CD4-positive, alpha-beta T cell treated with Interferon alpha-2 for 1 hour (primary cell): Measurements from ENCODE around the gene OR52L1.
A peak's percentile ranks its signal among the peaks of the same experiment; 100 is the strongest.
"Not testable (repeated sequence)": the region's sequence is repeated elsewhere in the genome, so short reads cannot be mapped to it uniquely, and the experiment has no call there.

Source experiments
- DNase-seq, 2 donors: peaks; one replicate each; pipeline ENCODE4 v3.0.0-alpha.2; 2020 to 2022

Gene OR52L1

DNA sequence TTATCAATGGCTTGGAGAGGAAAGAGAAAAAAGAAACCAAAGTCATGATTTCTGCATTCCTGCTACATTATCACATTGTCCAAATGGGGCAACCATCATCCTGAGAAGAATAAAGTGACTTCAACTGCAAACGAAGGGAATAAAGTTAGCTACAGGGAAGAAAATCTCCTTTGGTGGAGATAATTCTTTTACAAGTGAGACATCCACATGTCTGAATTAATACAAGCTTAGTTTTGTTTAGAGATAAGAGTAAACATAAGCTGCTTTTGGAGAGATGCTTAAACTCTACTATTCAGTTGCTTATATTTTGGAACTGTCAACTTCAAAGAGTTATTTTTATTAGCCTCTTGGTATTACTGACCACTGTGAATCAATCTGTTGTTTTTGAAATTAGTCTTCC is at the start of gene OR52L1:
TSS of gene OR52L1 (minus strand) at position 101 of the 400 bp plus-strand sequence. CDS start at position 46, 55 bp downstream.
- DNase-seq: no peak

GRCh38 chr11:6030708-6031405 is 44.1 kb upstream of the OR52L1 start, which contains the start of gene OR56A1:
Gene OR56A1, minus strand, starts transcription at chr11:6030758. Its CDS starts 3,066 bp downstream, at chr11:6027692.
- no peak for DNase-seq

DNA sequence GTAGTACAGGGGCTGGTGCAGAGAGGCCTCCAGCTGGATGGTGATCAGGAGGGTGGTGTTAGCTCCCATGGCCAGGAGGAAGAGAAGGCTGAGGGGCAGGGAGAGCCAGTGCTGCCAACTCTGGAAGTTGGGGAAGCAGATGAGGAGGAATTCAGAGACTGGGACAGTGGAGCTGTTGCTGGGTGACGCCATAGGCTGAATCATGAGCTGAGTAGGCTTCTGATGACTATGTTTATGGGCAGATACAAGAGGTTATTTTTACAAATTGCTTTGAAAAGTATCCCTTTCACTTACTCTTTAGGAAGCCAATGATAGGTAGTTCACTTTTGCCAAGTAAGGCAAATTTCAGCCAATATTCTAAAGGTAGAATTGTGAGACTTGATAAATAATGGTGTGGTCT is 40.7 kb upstream of the OR52L1 start:
- no peak for DNase-seq

DNA sequence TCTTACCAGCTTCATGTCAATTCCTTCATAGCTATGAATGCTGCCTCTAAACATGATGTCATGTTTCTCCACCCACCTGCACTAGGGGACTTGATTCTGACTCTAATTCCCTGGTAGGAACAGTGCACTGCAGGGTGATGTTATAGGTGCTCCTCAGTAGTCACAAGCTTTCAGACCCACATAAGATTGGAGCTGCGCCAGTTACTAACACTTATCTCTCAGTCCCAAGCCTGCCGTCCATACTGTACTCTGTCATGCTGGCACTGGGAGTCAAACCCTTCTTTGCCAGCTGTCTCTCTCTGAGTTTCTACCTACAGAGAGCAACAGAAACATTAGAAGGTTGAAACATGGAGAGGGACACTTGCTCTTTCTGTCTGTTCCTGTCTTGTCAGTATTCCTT is 38.3 kb upstream of the OR52L1 start:
- no peak for DNase-seq

DNA sequence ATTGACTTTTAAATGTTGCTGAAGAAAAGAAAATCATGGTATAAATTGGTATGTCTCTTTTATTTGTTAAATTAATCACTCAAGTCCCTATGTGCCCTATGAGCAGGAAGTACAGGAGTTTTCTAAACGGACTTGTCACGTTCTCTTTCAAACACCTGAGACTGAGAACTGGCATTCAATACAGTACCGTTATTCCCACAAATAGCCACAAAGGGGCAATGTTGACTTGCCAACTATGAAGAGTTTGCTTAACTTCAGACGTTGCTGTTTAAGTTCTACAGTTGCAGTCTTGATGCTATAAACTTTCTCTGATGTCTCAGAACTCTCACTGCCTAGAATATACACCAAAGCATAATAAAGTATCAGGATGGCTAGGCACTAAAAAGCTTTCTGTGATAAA is 36.2 kb upstream of the OR52L1 start:
- peak; percentile 9 to 49 for DNase-seq

DNA sequence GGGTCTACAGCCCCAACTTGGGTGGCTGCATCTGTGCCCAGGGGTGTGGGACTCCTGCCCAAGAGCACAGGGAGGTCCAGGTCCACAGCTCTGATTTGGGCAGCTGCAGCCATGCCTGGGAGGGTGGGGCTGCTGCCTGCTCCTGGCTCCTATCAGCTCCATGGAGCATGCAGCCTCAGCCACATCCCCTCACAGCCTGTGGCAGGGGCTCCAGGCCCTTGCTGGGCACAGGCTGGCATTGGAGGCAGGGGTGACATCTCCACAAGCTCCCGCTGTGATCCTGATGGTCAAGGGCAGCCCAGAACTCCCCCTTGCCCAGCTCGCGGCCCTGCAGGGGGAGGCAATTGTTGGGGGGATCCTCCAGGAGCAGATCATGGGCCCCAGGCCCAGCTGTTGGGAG is 26.3 kb upstream of the OR52L1 start:
- no peak for DNase-seq

- no peak for DNase-seq
These were observed 25.4 kb upstream of the OR52L1 start for GRCh38 chr11:6012035-6012668.

GRCh38 chr11:6006846-6007245 is 20.1 kb upstream of the OR52L1 start, which contains the start of gene OR56A4:
Gene OR56A4, minus strand, starts transcription at chr11:6006946. Its CDS starts 3,954 bp downstream, at chr11:6002992.
- no peak for DNase-seq

GRCh38 chr11:6006395-6006794 is 19.6 kb upstream of the OR52L1 start:
- DNase-seq: no peak

DNA sequence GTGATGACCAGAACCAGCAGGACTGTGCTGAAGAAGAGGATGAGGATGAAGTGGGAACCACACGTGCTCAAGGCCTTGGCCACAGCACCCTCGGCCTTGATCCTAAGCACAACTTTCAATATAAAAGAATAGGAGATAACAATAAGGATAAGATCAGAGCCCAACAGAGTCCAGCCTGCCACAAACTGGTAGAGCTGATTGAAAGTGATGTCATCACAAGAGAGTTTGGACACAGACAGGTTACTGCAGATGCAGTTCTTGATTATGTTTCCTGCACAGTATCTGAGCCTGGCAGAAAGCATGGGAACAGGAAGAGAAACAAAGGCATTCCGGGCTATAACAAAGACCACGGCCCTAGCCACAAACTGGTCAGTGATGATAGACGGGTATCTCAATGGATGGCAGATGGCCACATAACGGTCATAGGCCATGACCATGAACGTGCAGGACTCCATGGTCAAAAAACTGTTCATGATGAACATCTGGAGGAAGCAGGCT is 15.5 kb upstream of the OR52L1 start:
- no peak for DNase-seq

DNA sequence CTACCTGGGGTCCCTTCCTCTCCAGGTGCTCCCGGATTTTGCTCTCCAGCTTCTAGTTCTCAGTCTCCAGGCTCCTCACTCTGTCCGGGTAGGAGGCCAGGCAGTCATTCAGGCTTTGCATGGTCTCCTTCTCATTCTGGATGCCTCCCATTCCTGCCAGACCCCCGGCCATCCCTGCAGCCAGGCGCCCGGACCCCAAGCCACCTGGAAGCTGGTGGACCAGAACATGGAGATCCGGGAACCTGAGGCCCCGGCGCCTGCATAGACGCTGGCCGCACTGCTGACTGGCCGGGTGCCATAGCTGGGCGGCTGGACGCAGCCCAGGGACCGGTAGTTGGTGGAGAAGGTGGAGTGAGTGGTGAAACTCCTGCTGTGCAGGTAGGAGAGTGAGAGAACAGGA is 8.0 kb upstream of the OR52L1 start:
- no peak for DNase-seq

- peak in 1 of 2 donors; percentile 3 for DNase-seq
These were observed 5.9 kb upstream of the OR52L1 start for GRCh38 chr11:5992604-5993251.

- DNase-seq: no peak
These were observed 5.4 kb upstream of the OR52L1 start for GRCh38 chr11:5992150-5992549.

DNA sequence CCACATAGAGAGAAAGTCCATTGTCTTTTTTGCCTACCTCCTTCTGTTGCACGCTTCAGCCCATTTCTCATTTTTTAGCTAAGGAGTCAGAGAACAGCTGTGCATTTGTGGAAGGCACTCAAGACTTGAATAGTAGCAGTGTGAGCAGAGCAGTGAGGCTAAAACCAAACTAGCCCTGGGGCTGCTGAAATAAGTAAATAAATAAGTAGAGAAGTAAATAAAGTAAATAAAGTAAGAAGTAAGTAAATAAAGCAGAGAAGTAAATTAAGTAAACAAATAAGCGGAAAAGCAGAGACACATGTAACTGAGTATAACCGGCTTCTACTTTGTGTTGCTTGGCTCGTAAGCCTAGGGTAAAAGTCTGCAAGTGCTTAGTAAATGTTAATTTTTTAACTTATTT is 2.4 kb upstream of the OR52L1 start:
- no peak for DNase-seq

DNA sequence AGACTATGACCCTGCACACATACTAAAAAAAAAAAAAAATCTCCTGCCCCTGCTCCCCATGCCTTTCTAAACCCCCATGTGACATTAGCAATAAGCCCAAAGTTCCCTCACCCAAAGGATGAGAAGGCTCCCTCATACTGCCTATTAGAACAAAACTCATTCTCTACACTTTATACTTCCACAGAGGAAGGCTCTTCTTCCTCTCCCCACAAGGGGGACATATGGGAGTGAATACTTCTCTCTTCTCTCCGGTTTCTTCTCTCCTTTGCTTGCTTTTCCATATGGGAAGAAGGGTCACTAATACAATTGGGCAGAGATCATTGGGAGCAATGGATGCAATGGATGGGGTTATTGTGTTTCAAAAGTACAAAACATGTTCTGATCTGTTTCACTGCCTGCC is 3.3 kb downstream of the OR52L1 start:
- no peak for DNase-seq

DNA sequence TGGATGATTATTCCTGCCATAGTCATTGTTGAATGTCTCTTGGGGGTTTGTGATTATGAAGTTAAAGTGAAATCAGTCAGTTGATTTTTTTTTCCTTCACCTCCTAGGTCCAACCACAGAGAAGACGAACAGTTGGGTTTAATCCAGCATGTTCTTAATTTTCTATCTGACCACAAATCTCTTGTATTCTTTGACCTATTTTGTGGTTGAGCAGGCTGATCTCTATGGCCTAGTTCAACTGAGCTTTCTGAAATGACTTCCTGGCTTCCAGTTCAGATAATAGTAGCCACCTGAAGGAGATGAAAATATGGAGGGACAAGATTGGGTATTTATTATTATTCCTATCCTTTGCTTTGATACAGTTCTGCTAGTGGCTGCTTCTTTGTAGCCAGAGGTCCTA is 13.3 kb downstream of the OR52L1 start:
- DNase-seq: peak in 1 of 2 donors; percentile 4

DNA sequence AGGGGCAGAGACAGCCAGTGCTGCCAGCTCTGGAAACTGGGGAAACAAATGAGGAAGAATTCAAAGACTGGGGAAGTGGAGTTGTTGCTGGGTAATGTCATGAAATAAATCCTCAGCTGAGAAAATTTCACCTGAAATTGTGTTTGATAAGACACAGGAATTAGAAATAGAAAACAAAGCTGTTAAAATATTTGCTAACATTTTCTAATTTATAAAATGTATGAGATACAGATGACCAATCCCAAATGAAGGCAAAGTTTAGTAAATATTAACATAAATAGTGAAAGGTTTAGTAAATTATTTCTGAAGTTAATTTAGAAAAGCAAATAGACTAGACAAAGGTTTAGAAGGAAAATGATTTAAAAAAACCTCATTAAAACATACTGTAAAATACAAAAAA is 18.4 kb downstream of the OR52L1 start, which contains the start of gene OR56A5:
TSS of gene OR56A5 (minus strand) at position 101 of the 400 bp plus-strand sequence. CDS start at position 101, 0 bp downstream.
- no peak for DNase-seq

DNA sequence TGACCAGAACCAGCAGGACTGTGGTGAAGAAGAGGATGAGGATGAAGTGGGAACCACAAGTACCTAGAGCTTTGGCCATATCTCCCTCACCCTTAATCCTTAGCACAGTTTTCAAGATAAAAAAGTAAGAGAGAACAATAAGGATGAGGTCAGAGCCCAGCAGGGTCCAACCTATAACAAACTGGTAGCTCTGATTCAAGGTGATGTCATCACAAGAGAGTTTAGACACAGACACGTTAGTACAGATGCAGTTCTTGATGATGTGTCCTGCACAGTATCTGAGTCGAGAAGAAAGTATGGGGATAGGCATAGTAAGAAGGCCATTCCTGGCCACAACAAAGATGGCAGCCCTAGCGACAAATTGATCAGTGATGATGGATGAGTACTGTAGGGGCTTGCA is 19.1 kb downstream of the OR52L1 start:
- DNase-seq: no peak

DNA sequence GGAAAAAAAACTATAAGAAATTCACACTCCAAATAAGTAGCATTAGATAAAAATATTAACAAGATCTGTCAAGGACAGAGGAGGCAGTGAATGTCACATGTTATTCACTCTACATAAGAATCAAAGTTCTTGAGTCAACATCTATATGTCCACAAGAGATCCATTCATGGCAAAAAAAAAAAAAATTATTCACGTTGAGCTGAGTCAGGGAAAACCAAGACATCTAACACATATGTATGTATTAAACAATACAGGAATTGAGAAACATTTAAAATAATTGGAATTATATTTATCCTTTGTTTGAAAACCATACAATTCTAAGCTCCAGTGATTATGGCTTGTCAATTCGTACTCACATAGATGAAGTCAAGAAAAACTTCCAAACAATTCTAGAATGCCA is 19.8 kb downstream of the OR52L1 start:
- no peak for DNase-seq

DNA sequence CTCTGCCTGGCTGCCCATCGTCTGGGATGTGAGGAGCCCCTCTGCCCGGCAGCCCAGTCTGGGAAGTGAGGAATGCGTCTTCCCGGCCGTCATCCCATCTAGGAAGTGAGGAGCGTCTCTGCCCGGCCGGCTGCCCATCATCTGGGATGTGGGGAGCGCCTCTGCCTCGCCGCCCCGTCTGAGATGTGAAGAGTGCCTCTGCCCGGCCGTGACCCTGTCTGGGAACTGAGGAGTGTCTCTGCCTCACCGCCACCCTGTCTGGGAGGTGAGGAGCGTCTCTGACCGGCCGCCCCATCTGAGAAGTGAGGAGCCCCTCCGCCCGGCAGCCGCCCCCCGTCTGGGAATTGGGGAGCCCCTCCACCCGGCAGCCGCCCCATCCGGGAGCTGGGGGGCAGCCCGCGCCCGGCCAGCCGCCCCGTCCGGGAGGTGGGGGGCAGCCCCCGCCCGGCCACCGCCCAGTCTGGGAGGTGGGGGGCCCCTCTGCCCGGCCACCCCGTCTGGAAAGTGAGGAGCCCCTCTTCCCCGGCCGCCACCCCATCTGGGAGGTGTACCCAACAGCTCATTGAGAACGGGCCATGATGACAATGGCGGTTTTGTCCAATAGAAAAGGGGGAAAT is 26.0 kb downstream of the OR52L1 start:
- not testable (repeated sequence) for DNase-seq

DNA sequence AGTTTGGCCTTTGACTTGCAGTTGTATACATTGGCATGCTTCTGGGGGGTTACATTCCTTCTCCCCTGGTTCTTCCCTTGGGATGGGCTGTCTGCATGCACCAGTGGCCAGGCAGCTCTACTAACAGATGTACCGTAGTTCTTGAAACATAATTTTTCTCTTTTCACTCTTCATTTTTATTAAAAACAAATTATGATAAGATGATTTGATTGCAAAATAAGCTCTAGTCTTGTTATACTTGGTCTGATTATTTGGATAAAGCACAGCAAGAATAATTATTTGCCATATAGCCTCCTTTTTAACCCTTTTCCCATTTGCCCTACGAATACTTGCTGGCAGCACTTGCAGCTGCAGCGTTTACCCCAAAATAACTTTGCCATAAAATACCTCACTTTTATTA is 31.2 kb downstream of the OR52L1 start:
- DNase-seq: no peak

DNA sequence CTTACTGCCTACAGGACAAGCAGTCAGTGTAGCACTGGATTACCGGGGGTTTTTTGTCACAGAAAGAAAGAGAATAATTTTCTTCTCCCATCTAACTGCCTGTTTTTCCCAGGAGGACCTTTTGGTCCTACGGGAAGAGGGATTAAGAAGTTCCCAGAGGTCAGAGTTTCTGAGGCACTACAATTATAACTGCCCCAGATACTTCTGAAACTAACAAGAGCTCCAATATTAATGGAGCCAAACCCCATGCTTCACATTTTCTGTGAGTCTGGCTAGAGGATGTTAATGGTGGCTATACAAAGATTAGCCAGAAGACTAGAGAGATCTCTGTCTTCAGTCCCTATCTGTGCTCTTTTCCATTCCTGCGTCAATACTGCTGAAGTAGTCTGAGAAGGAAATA is 44.8 kb downstream of the OR52L1 start, which contains the start of gene OR56A3:
TSS of gene OR56A3 (plus strand) at position 301 of the 400 bp plus-strand sequence. CDS start 5,096 bp downstream, outside the sequence.
- no peak for DNase-seq

GRCh38 chr11:5940748-5941147 is 46.0 kb downstream of the OR52L1 start:
- no peak for DNase-seq
